ENCODE data around the gene FAM110D.

FAM110D gene

DNA sequence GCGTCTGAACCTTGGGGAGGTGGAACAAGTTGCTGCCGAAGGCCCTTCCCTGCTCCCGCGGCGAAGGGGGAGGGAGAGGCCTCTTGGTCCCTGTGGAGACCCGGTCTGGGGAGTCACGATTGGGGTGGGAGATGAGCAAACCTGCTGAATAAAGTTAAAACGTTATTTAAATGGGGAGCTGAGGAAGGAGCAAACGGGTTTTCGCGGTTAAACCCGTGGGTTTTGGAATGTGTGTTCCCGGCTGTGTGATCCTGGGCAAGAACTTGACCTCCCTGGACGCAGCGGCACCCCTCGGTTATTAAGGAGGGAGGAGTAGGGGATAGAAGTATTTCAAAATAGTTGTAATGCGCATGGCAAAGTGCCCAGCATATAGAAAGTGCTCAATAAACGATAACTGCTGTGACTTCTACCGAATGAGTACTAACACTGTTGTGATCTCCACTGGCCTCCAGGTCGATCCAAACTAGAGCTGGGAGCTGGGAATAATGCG is 3.4 kb downstream of the FAM110D start:
- no peak for DNase-seq (ENCODE audit: low read depth in 3 of 3)

- no peak for DNase-seq (ENCODE audit: low read depth in 3 of 3)
Measured at GRCh38 chr1:26163684-26164035, 4.8 kb downstream of the FAM110D start.

DNA sequence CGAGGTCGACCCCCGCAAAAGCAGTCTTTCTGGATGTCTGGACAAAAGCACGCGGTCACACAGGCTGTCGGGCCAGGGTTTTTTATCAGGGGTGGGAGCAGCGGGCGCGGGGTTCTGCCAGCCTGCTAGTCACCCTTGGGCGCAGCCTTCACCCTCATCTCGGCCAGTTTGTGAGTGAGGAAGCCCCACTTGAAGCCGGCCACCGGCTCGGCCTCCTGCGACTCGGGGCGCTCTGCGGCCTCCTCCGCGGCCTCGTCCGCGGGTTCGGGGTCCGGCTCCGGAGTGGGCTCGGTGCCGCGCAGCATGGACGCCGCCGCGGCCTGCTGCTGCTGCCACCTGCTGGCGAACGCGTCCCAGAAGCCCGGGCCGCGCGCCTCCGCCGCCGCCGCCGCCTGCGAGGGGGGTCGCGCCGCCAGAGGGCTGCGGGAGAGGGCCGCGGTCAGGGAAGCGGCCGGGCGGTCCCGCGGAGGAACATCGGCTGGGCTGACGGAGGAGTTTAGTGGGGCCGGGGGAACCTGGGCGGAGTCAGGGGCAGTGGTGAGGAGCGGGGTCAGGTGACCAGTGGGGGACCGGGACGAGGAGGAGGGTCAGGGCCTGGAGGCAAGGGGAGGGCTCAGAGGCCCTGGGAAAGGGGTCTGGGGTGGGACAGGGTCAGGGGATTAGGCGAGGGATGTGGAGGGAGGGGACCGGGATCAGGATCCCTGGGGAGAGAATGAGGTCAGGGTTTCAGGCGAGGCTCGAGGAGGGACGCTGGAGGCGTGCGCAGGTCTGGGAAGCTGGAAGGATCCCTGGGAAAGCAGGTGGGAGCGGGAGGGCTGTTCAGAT is 5.4 kb downstream of the FAM110D start:
- DNase-seq (ENCODE audit: low read depth in 3 of 3), result peak in 2 of 3 donors; percentile 18 to 50

GRCh38 chr1:26164861-26165842 is 6.3 kb downstream of the FAM110D start:
- no peak for DNase-seq (ENCODE audit: low read depth in 3 of 3)

- DNase-seq (ENCODE audit: low read depth in 3 of 3), result no peak
Measured at GRCh38 chr1:26166719-26167281, 7.9 kb downstream of the FAM110D start.

GRCh38 chr1:26168410-26169197 is 9.7 kb downstream of the FAM110D start, which contains the start of gene C1orf232:
TSS of gene C1orf232 (minus strand) at chr1:26168963. CDS start at chr1:26168499, 464 bp downstream.
- no peak for DNase-seq (ENCODE audit: low read depth in 3 of 3)

DNA sequence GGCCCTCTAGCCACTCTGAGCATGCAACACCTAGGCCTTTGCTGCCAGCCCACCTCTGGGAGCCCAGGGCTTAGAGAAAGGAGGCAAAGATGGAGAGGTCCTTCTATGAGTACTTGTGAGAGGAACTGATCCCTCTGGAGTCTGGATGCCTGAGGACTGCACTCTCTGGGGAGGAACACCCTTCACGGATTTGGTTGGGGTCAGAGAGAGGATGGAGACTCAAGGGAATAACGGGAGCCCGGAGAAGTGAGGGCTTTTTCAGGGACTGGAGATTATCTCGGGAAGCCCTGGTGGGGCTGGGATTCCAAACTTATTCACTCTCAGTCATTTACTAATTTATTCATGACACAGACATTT is 10.3 kb downstream of the FAM110D start:
- no peak for DNase-seq (ENCODE audit: low read depth in 3 of 3)

DNA sequence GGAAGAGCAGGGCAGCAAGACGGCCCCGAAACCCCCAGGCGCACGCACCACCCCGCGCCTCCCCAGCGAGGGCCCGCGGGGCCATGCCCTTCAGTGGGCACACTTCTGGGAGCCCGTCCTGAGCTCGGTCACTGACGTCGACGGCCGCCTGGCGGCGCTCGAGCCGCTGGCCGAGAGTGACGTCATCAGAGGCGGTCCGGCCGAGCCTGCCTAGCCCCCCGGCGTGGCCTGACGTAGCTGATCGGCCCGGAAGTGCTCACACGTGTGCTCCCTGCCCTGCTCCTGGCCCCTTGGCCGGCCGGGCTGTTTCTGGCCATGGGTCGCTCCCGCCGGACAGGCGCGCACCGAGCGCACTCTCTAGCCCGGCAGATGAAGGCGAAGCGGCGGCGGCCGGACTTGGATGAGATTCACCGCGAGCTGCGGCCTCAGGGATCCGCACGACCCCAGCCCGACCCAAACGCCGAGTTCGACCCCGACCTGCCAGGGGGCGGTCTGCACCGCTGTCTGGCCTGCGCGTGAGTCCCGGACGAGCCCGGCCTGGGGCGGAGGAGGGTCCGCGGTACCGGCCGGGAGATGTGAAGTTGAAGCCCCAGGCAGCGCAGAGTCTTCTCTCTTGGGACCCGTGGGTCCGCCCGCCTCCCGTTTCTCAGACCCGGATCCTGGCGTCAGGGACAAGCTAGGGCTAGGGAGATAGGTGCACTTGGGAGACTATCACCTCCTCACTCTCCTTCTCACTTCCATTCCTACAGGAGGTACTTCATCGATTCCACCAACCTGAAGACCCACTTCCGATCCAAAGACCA is 11.0 kb downstream of the FAM110D start, which contains the start of gene ZNF593:
Gene ZNF593, plus strand, starts transcription at position 240 of the 803 bp plus-strand sequence. Its CDS starts 76 bp downstream, at position 316.
- DNase-seq (ENCODE audit: low read depth in 3 of 3), result peak; percentile 83 to 86 (median 84)

GRCh38 chr1:26170472-26170821 is 11.6 kb downstream of the FAM110D start:
- DNase-seq (ENCODE audit: low read depth in 3 of 3), result no peak

DNA sequence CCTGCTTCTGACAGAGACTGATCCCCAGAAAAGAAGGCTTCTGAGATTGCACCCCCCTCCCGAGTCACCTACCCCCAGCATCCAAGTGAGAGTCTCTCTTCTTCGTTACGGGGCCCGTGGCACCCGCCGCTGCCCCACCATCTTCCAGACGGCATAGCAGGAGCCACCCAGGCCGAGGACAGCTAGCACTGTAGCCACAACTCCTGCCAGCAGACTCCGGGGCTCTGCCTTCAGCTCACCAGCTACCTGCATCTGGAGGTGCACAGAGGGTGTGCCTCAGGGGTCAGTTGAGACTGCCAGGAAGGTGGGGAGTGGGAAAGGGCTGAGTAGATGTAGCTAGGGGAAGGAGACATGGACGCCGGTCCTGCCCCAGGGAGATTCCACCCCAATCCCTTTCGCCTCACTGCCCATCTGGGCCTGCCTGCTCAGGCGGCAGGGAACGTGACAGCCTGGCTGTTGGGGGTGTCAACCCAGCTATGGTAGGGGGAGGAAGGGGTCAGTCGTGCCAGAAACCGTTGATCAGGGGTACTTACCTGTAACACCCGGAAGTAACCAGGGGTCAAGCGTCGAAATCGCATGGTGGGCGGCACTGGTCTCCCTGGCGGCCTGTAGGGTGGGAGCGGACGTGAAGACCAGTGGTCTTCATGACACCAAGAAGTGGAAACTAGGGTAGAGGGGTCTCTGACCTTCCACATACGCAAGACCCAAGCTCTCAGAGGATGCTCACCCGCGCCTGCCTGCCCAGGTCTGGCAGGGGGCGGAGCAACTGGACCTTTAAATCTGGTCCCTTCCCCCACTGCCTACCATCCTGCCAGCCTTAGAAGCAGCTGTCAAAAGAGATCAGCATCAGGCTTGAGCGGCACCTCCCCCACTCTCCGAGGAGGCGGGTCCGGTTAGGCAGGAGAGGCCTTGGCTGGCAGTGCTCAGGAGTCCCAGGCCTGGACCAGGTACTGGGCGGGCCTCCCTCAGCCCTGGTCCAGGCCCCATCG is 12.5 kb downstream of the FAM110D start, which contains the start of gene ZNF593OS:
Gene ZNF593OS, minus strand, starts transcription at position 749 of the 989 bp plus-strand sequence. Its CDS starts 171 bp downstream, at position 578.
- DNase-seq (ENCODE audit: low read depth in 3 of 3), result no peak

- DNase-seq (ENCODE audit: low read depth in 3 of 3), result no peak
Measured at GRCh38 chr1:26175346-26175745, 16.5 kb downstream of the FAM110D start.

GRCh38 chr1:26177182-26177684 is 18.4 kb downstream of the FAM110D start, which contains the start of gene CNKSR1:
TSS of gene CNKSR1 (plus strand) at chr1:26177491. CDS start at chr1:26177548, 57 bp downstream.
- DNase-seq (ENCODE audit: low read depth in 3 of 3), result no peak

- DNase-seq (ENCODE audit: low read depth in 3 of 3), result no peak
Measured at GRCh38 chr1:26180010-26180506, 21.2 kb downstream of the FAM110D start.

DNA sequence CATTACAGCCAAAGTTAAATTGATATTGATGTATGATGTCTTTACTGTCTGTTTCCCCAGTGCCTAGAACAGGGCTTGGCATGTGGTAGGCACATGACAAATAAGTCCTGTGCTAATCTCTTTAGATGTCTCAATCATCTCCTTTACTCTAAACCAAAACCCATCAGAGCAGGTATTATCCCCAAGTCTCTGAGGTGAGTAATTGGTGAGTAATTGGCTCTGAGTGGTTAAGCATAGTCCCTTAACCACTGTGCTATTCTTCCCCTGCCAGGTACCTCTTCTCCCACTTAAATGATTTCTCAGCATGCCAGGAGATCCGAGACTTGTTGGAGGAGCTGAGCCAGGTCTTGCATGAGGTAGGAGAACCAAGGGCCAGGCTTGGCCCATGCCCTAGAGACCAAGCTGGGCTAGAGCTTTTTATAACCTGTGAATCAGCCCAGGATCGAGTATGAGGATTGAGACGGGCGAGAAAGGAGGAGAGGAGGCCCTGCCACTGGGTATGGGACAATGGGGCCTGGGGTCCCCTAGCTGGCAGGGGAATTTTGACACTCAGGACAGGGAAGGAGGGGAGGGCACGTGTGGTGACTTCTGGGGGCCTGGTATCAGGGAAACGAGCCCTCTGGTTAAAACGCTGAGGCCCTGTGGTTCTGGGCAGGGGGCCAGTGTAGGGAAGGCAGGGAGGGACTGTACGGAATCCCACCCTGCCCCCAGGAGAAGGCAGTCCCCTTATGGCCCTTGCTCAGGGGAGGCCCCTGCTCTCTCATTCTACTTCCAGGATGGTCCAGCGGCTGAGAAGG is 22.9 kb downstream of the FAM110D start:
- no peak for DNase-seq (ENCODE audit: low read depth in 3 of 3)

- no peak for DNase-seq (ENCODE audit: low read depth in 3 of 3)
Measured at GRCh38 chr1:26182383-26182696, 23.5 kb downstream of the FAM110D start.

DNA sequence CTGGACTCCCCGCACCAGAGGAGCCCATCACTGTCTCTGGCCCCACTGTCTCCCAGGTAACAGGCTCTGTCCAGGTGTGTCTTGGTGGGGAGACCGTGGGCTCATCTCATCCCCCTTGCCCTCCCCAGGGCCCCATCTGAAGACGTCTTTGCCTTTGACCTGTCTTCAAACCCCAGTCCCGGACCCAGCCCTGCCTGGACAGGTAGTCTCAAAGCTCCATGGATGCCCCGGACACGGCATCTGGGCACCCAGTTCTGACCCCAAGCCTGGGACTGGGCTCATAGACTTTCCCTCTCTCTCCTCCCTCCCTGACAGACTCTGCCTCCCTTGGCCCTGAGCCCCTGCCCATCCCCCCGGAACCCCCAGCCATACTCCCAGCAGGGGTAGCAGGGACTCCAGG is 25.2 kb downstream of the FAM110D start:
- no peak for DNase-seq (ENCODE audit: low read depth in 3 of 3)

DNA sequence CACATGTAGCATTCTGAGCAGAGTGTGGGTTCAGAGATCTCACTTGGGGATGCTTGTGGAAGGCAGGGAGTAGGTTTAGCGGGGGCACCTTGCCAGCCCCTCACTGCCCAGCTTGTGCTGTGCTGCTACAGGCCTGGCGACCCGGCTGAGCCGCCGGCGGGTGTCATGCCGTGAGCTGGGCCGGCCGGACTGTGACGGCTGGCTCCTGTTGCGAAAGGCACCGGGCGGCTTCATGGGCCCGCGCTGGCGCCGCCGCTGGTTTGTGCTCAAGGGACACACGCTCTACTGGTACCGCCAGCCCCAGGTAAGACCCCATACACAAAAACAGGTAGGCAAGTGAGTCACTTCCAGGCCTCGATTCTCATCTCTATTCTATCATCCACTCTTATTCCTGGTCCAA is 26.0 kb downstream of the FAM110D start:
- DNase-seq (ENCODE audit: low read depth in 3 of 3), result no peak

- no peak for DNase-seq (ENCODE audit: low read depth in 3 of 3)
Measured at GRCh38 chr1:26187882-26188281, 29.0 kb downstream of the FAM110D start.
